ENCODE measurements around the gene DNAJA2.

DNAJA2 gene

GRCh38 chr16:46973207-46973995, at the start of gene DNAJA2:
DNAJA2 (minus strand) TSS chr16:46973674; CDS start chr16:46973572, 102 bp downstream.
- no peaks in the 10 kb centered on the region for H3K9me2 ChIP-seq (replicated peaks; ENCODE audit: control insufficient read depth, low read length)
- peaks cover 37% of the 10 kb centered on the region for H3K4me1 ChIP-seq (ENCODE audit: control insufficient read depth, low read length)
- H3K9me3 ChIP-seq (ENCODE audit: control insufficient read depth, insufficient read depth, low read length) = no peaks in the 10 kb centered on the region
- peaks cover 5% of the 10 kb centered on the region; the same call in 1 of the 2 replicates for H3F3A ChIP-seq (ENCODE audit: control insufficient read depth, insufficient read depth)
- H4K20me1 ChIP-seq (ENCODE audit: control insufficient read depth, insufficient read depth, low read depth, low read length) = peaks cover 18% of the 10 kb centered on the region
- H3K4me2 ChIP-seq (ENCODE audit: low read length) = peak within 1 kb of the TSS; percentile 89
- peaks cover 46% of the 10 kb centered on the region for H3K36me3 ChIP-seq (ENCODE audit: control insufficient read depth, low read length)
- peak within 1 kb of the TSS; percentile 69 for H3K27ac ChIP-seq (ENCODE audit: low read depth, low read length)
- H3K4me3 ChIP-seq (ENCODE audit: low read length) = peak within 1 kb of the TSS; percentile 84
- TF ChIP-seq EZH2phosphoT487 (IDR thresholded peaks at IDR 0.05; ENCODE audit: borderline replicate concordance, low read length) (no peak), CTCF (IDR thresholded peaks at IDR 0.05; ENCODE audit: low read depth, low read length, poor library complexity, severe bottlenecking) (no peak)
- peaks cover 64% of the 10 kb centered on the region for H3K79me2 ChIP-seq (ENCODE audit: control insufficient read depth, low read length)
- H3K27me3 ChIP-seq (ENCODE audit: control insufficient read depth, low read length) = no peaks in the 10 kb centered on the region

- no peak overlapping the region for H3K27ac ChIP-seq (ENCODE audit: low read depth, low read length)
- H3K4me2 ChIP-seq (ENCODE audit: low read length) = no peak overlapping the region
- peaks cover 20% of the 10 kb centered on the region for H3K4me1 ChIP-seq (ENCODE audit: control insufficient read depth, low read length)
- no peaks in the 10 kb centered on the region for H3K9me3 ChIP-seq (ENCODE audit: control insufficient read depth, insufficient read depth, low read length)
- TF ChIP-seq CTCF (IDR thresholded peaks at IDR 0.05; ENCODE audit: low read depth, low read length, poor library complexity, severe bottlenecking) (peak; percentile 54), EZH2phosphoT487 (IDR thresholded peaks at IDR 0.05; ENCODE audit: borderline replicate concordance, low read length) (no peak)
- H3F3A ChIP-seq (ENCODE audit: control insufficient read depth, insufficient read depth) = no peaks in the 10 kb centered on the region
- H3K9me2 ChIP-seq (replicated peaks; ENCODE audit: control insufficient read depth, low read length) = no peaks in the 10 kb centered on the region
- H3K36me3 ChIP-seq (ENCODE audit: control insufficient read depth, low read length) = no peaks in the 10 kb centered on the region
- H3K27me3 ChIP-seq (ENCODE audit: control insufficient read depth, low read length) = no peaks in the 10 kb centered on the region
- H3K4me3 ChIP-seq (ENCODE audit: low read length) = no peak overlapping the region
- no peaks in the 10 kb centered on the region for H3K79me2 ChIP-seq (ENCODE audit: control insufficient read depth, low read length)
- no peaks in the 10 kb centered on the region for H4K20me1 ChIP-seq (ENCODE audit: control insufficient read depth, insufficient read depth, low read depth, low read length)
Observed at GRCh38 chr16:47019568-47019967, 46.1 kb upstream of the DNAJA2 start.

- H3K79me2 ChIP-seq (ENCODE audit: control insufficient read depth, low read length) = no peaks in the 10 kb centered on the region
- H3K36me3 ChIP-seq (ENCODE audit: control insufficient read depth, low read length) = no peaks in the 10 kb centered on the region
- no peaks in the 10 kb centered on the region for H4K20me1 ChIP-seq (ENCODE audit: control insufficient read depth, insufficient read depth, low read depth, low read length)
- peaks cover 20% of the 10 kb centered on the region for H3K4me1 ChIP-seq (ENCODE audit: control insufficient read depth, low read length)
- H3K4me2 ChIP-seq (ENCODE audit: low read length) = peak overlapping the region; percentile 28
- no peaks in the 10 kb centered on the region for H3F3A ChIP-seq (ENCODE audit: control insufficient read depth, insufficient read depth)
- H3K27ac ChIP-seq (ENCODE audit: low read depth, low read length) = no peak overlapping the region
- H3K9me3 ChIP-seq (ENCODE audit: control insufficient read depth, insufficient read depth, low read length) = no peaks in the 10 kb centered on the region
- peak; percentile 69 for TF ChIP-seq CTCF (IDR thresholded peaks at IDR 0.05; ENCODE audit: low read depth, low read length, poor library complexity, severe bottlenecking)
- no peak for TF ChIP-seq EZH2phosphoT487 (IDR thresholded peaks at IDR 0.05; ENCODE audit: borderline replicate concordance, low read length)
- H3K4me3 ChIP-seq (ENCODE audit: low read length) = no peak overlapping the region
- H3K9me2 ChIP-seq (replicated peaks; ENCODE audit: control insufficient read depth, low read length) = no peaks in the 10 kb centered on the region
- H3K27me3 ChIP-seq (ENCODE audit: control insufficient read depth, low read length) = no peaks in the 10 kb centered on the region
Observed at GRCh38 chr16:47018223-47018891, 44.9 kb upstream of the DNAJA2 start.

Measured in DOHH2 (cell line).